Liver (tissue), 9 donors: ENCODE data around the gene SHOC1. TPM values are rescaled to one million over a fixed set of nuclear protein-coding genes. Genes with fewer than 3 reads are reported as not detected.

Experiments used
- DNase-seq: peaks from one replicate; pipeline ENCODE4 v3.0.0-alpha.2; 2017; ENCODE audit warnings: low spot score
- H3K27ac ChIP-seq, 2 donors: one replicate each; pipeline ENCODE4 v1.7.0; 2013; ENCODE audit warnings: inconsistent platforms in 2 of 2, low read length in 2 of 2, control low read depth in 1 of 2, low read depth in 1 of 2, mild to moderate bottlenecking in 1 of 2
- H3K27me3 ChIP-seq, 4 donors: one replicate each; pipeline versions ENCODE4 v1.6.1 to v1.7.0; 2013; ENCODE audit warnings: low read length in 3 of 4, inconsistent platforms in 1 of 4, mild to moderate bottlenecking in 1 of 4, moderate library complexity in 1 of 4; ENCODE audit not compliant: control insufficient read depth in 4 of 4, insufficient read depth in 4 of 4
- H3K36me3 ChIP-seq, 4 donors: one replicate each; pipeline versions ENCODE4 v1.6.1 to v1.7.0; 2013; ENCODE audit warnings: low read length in 3 of 4, mild to moderate bottlenecking in 3 of 4, low read depth in 1 of 4, moderate library complexity in 1 of 4; ENCODE audit not compliant: control insufficient read depth in 4 of 4, insufficient read depth in 3 of 4
- H3K4me1 ChIP-seq, 4 donors: one replicate each; pipeline versions ENCODE4 v1.6.1 to v1.7.0; 2013; ENCODE audit warnings: low read length in 3 of 4, mild to moderate bottlenecking in 3 of 4, moderate library complexity in 1 of 4; ENCODE audit not compliant: control insufficient read depth in 4 of 4, insufficient read depth in 4 of 4
- H3K4me3 ChIP-seq, 3 donors: one replicate each; pipeline versions ENCODE4 v1.6.1 to v1.7.0; 2013; ENCODE audit warnings: low read length in 3 of 3, control low read depth in 1 of 3, low read depth in 1 of 3, mild to moderate bottlenecking in 1 of 3
- H3K9ac ChIP-seq, 2 donors: one replicate each; pipeline ENCODE4 v1.7.0; 2013; ENCODE audit warnings: low read length in 2 of 2, mild to moderate bottlenecking in 2 of 2, moderate library complexity in 2 of 2, control low read depth in 1 of 2, low read depth in 1 of 2
- H3K9me3 ChIP-seq, 4 donors: one replicate each; pipeline versions ENCODE4 v1.6.1 to v1.7.0; 2013; ENCODE audit warnings: low read length in 3 of 4; ENCODE audit not compliant: control insufficient read depth in 4 of 4
- ATF3 ChIP-seq: IDR thresholded peaks from 2 replicates; pipeline ENCODE4 v1.6.1; 2016; ENCODE audit warnings: antibody characterized with exemption
- FOXA1 ChIP-seq: IDR thresholded peaks from 2 replicates; pipeline ENCODE4 v1.6.1; 2016; ENCODE audit warnings: antibody characterized with exemption
- FOXA2 ChIP-seq: IDR thresholded peaks from 2 replicates; pipeline ENCODE4 v1.6.1; 2016; ENCODE audit warnings: antibody characterized with exemption
- HNF4A ChIP-seq, 2 donors: conservative IDR thresholded peaks; 2 replicates each; pipeline ENCODE4 v1.6.1; 2016; ENCODE audit warnings: antibody characterized with exemption in 2 of 2, mild to moderate bottlenecking in 2 of 2
- HNF4G ChIP-seq: IDR thresholded peaks from 2 replicates; pipeline ENCODE4 v1.6.1; 2016; ENCODE audit warnings: antibody characterized with exemption
- JUND ChIP-seq, 2 donors: IDR thresholded peaks; 2 replicates each; pipeline ENCODE4 v1.6.1; 2016; ENCODE audit warnings: antibody characterized with exemption in 2 of 2
- MAX ChIP-seq: IDR thresholded peaks from 2 replicates; pipeline ENCODE4 v1.6.1; 2016; ENCODE audit warnings: antibody characterized with exemption
- RAD21 ChIP-seq, 2 donors: IDR thresholded peaks; 2 replicates each; pipeline ENCODE4 v1.6.1; 2016; ENCODE audit warnings: antibody characterized with exemption in 2 of 2, mild to moderate bottlenecking in 2 of 2
- REST ChIP-seq: IDR thresholded peaks from 2 replicates; pipeline ENCODE4 v1.6.1; 2016; ENCODE audit warnings: antibody characterized with exemption, mild to moderate bottlenecking
- RXRA ChIP-seq, 2 donors: IDR thresholded peaks; 2 replicates each; pipeline ENCODE4 v1.6.1; 2017 to 2018; ENCODE audit warnings: antibody characterized with exemption in 2 of 2, mild to moderate bottlenecking in 1 of 2
- SP1 ChIP-seq: IDR thresholded peaks from 2 replicates; pipeline ENCODE4 v1.6.1; 2018; ENCODE audit warnings: antibody characterized with exemption, mild to moderate bottlenecking
- YY1 ChIP-seq: IDR thresholded peaks from 2 replicates; pipeline ENCODE4 v1.6.1; 2016; ENCODE audit warnings: antibody characterized with exemption, mild to moderate bottlenecking
- ZBTB33 ChIP-seq: IDR thresholded peaks from 2 replicates; pipeline ENCODE4 v1.6.1; 2016; ENCODE audit warnings: antibody characterized with exemption
- WGBS: extraction: QIAGEN DNeasy Blood & Tissue Kit; methylation state at CpG from one replicate; pipeline ENCODE4 v1.1.7; 2013; 5-methylcytosine and 5-hydroxymethylcytosine counted together
- polyA plus RNA-seq, 2 donors: library from polyadenylated mRNA; stranded (reverse) in 1 of 2; unstranded in 1 of 2; fragments of 200-250 nt in 1 of 2; fragments of >200 nt in 1 of 2; fragmentation: Nextera tagmentation in 1 of 2; extraction: Ambion mirVana in 1 of 2; gene quantifications; one replicate each; pipeline versions ENCODE4 v1.2.1 to v1.2.3, GENCODE V29; 2013 to 2015
- total RNA-seq, 2 donors: library from RNA; depleted of rRNA; stranded (reverse); fragments of >200 nt; gene quantifications; one replicate each; pipeline ENCODE4 v1.2.3, GENCODE V29; 2014
- donor health status: healthy.
- donor health status: healthy.
- donor health status: healthy.
- donor health status: healthy.
- donor health status: healthy.

SHOC1 gene
- total and polyA plus RNA-seq, 4 donors: 0.13 TPM; not detected in 3

GRCh38 chr9:111783424-111783823, 11.3 kb downstream of the SHOC1 start:
- Histone ChIP-seq H3K4me1 (no peaks in the 10 kb centered on the region), H3K36me3 (no peaks in the 10 kb centered on the region), H3K27me3 (no peaks in the 10 kb centered on the region), H3K9me3 (no peaks in the 10 kb centered on the region), H3K4me3 (no peak overlapping the region), H3K27ac (no peak overlapping the region), H3K9ac (no peak overlapping the region)
- 98% methylated on average over 2 of the region's 2 CpGs for WGBS
- TF ChIP-seq ATF3: no peak
- TF ChIP-seq HNF4G: no peak
- TF ChIP-seq REST: no peak
- TF ChIP-seq MAX: no peak
- TF ChIP-seq FOXA2: no peak
- TF ChIP-seq HNF4A (conservative IDR thresholded peaks at IDR 0.05): no peak
- DNase-seq: no peak

- no peak overlapping the region for H3K9ac ChIP-seq
- no peak for DNase-seq
- no peaks in the 10 kb centered on the region for H3K9me3 ChIP-seq
- H3K27ac ChIP-seq: no peak overlapping the region
- H3K4me1 ChIP-seq: no peaks in the 10 kb centered on the region
- H3K4me3 ChIP-seq: no peak overlapping the region
- TF ChIP-seq FOXA1 (no peak), REST (no peak), HNF4A (conservative IDR thresholded peaks at IDR 0.05) (no peak), ZBTB33 (no peak), RXRA (IDR thresholded peaks at IDR 0.05) (no peak), YY1 (no peak), HNF4G (no peak), SP1 (no peak), MAX (no peak), RAD21 (IDR thresholded peaks at IDR 0.05) (no peak), JUND (IDR thresholded peaks at IDR 0.05) (no peak)
- no peaks in the 10 kb centered on the region for H3K36me3 ChIP-seq
- no peaks in the 10 kb centered on the region for H3K27me3 ChIP-seq
Observed at GRCh38 chr9:111766066-111766465, 28.7 kb downstream of the SHOC1 start.
